NCI-H69 (cell line): ENCODE measurements around the gene PLLP.

ENCODE experiments used
- DNase-seq: peaks from one replicate; lab custom pipeline; 2025; lab: John Stamatoyannopoulos, UW

The PLLP gene

GRCh38 chr16:57256601-57257395, 27.7 kb downstream of the PLLP start:
- DNase-seq: no peak

- no peak for DNase-seq
Observed at GRCh38 chr16:57255686-57256415, 28.6 kb downstream of the PLLP start.

- no peak for DNase-seq
Observed at GRCh38 chr16:57253466-57253865, 31.0 kb downstream of the PLLP start.

GRCh38 chr16:57252148-57252721, 32.2 kb downstream of the PLLP start:
- no peak for DNase-seq

- DNase-seq: no peak
Observed at GRCh38 chr16:57251352-57251751, 33.1 kb downstream of the PLLP start.

GRCh38 chr16:57245472-57246113, 38.9 kb downstream of the PLLP start:
- peak; percentile 56 for DNase-seq

- DNase-seq: peak; percentile 96
Observed at GRCh38 chr16:57244767-57245471, 39.6 kb downstream of the PLLP start, which contains the start of gene ARL2BP. Gene ARL2BP, plus strand, starts transcription at chr16:57245259. Its CDS starts 109 bp downstream, at chr16:57245368.

- no peak for DNase-seq
Observed at GRCh38 chr16:57244463-57244766, 40.1 kb downstream of the PLLP start.

GRCh38 chr16:57242650-57243049, 41.8 kb downstream of the PLLP start:
- no peak for DNase-seq

GRCh38 chr16:57240851-57241250, 43.6 kb downstream of the PLLP start:
- no peak for DNase-seq

GRCh38 chr16:57239107-57239506, 45.4 kb downstream of the PLLP start:
- DNase-seq: no peak

GRCh38 chr16:57238682-57239081, 45.8 kb downstream of the PLLP start:
- DNase-seq: no peak

GRCh38 chr16:57236022-57236350, 48.5 kb downstream of the PLLP start:
- DNase-seq: no peak

- peak; percentile 87 for DNase-seq
Observed at GRCh38 chr16:57235128-57236021, 49.1 kb downstream of the PLLP start.

GRCh38 chr16:57234707-57235092, 49.8 kb downstream of the PLLP start:
- DNase-seq: no peak

GRCh38 chr16:57233944-57234706, 50.3 kb downstream of the PLLP start:
- peak; percentile 18 for DNase-seq

GRCh38 chr16:57231821-57232350, 52.6 kb downstream of the PLLP start:
- no peak for DNase-seq

- DNase-seq: no peak
Observed at GRCh38 chr16:57229079-57229478, 55.4 kb downstream of the PLLP start.

GRCh38 chr16:57226701-57227621, 57.5 kb downstream of the PLLP start:
- DNase-seq: no peak
